Measurements from ENCODE around the gene ENKD1.

- no peak for TF ChIP-seq SUPT20H (IDR thresholded peaks at IDR 0.05; ENCODE audit: borderline replicate concordance, control insufficient read depth, low read depth, low read length)
- no peak for TF ChIP-seq EZH2 (IDR thresholded peaks at IDR 0.05; ENCODE audit: borderline replicate concordance, control insufficient read depth, low read depth, low read length)
- TF ChIP-seq TAF1 (IDR thresholded peaks at IDR 0.05; ENCODE audit: borderline replicate concordance, low read depth, low read length): no peak
- TF ChIP-seq POLR2A (IDR thresholded peaks at IDR 0.05; ENCODE audit: low read depth, low read length): no peak
Measured at GRCh38 chr16:67685388-67686112, 19.0 kb upstream of the ENKD1 start.

Data from GM12878 (cell line).